T-helper 9 cell (primary cell): ENCODE results near the gene SKA3.
"Not testable (repeated sequence)": the region's sequence is repeated elsewhere in the genome, so short reads cannot be mapped to it uniquely, and the experiment has no call there.

ENCODE experiments used
- DNase-seq: peaks from one replicate; pipeline ENCODE4 v3.0.0-alpha.2; 2020

The SKA3 gene

GRCh38 chr13:21165606-21166005 is 10.7 kb downstream of the SKA3 start:
- DNase-seq = not testable (repeated sequence)

- DNase-seq = no peak
Measured at GRCh38 chr13:21164631-21165030, 11.7 kb downstream of the SKA3 start.

GRCh38 chr13:21152251-21152899 is 24.0 kb downstream of the SKA3 start:
- no peak for DNase-seq

- DNase-seq = no peak
Measured at GRCh38 chr13:21150013-21150412, 26.3 kb downstream of the SKA3 start.

DNA sequence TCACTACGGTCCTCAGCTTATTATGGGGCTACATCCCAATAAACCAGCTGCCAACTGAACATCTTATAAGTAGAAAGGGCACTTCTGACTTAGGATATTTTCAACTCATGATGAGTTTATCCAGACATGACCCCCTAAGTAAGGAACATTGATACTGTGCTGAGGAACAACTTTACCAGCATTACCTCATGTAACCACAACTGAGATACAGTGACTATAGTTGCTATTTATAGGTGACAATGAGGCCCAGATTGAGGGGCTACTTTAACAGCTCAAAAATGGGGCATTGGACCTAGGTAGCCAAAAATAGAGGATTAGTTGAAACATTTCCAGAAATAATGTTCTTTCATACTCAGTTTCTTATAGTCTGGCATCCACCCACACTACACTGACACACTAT is 26.8 kb downstream of the SKA3 start:
- no peak for DNase-seq

DNA sequence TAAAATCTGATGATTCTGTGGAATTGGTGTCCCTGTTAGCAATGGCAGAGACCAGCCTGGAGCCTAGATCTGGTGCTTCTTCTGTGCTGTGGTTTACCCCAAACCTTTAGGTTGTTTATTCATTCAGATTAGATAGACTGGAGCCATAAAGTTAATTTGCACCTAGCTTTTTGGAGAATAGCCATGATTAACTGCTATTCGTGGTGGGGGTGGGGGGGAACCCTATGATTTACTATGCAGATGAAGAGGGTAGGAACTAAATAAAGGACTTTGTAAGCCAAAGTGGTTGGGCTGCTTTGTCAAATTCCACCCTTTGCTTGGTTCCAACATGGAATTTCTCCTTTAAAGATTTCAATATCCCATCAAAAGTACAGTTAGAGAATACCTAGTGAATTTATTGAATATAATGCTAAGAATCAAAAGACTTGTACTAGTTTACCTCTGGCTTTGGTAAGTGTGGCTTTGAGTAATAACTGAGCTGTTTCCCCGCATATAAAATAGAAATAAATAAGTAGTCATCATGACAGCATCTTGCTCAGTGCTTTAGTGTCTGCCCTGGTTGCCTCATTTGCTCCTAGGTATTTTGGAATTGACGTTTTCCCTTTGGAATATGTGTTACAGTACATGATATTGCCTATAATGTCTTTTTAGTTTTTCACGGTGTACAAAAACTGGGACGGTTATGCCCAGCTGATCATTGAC is 27.6 kb downstream of the SKA3 start:
- DNase-seq = no peak

- DNase-seq = no peak
Measured at GRCh38 chr13:21147827-21148226, 28.5 kb downstream of the SKA3 start.

DNA sequence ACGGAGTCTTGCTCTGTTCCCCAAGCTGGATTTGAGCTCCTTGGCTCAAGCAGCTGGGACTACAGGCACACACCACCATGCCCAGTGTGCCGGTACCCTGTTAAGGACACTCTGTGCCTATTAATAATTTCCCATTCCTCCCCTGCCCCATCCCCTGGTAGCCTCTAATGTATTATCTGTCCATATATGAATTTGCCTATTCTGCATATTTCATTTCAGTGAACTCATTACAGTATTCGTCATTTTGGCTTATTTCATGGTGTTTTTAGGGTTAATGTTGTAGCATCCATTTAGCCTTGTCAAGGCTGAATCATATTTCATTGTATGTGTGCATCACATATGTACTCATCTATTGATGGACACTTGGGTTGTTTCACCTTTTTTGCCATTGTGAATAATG is 33.6 kb downstream of the SKA3 start:
- DNase-seq = no peak

DNA sequence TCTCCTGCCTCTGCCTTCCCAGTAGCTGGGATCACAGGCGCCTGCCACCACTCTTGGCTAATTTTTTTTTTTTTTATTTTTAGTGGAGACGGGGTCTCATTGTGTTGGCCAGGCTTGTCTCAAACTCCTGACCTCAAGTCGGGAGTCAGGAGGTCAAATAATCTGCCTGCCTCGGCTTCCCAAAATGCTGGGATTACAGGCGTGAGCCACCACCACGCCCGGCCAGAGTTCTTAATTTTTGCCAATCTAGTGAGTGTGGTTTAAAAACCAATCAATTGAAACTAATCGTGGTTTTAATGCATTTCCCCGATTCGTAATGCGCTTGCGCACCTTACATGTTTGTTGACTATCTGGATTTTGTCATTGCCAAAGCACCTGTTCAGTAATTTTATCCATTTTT is 37.0 kb downstream of the SKA3 start:
- DNase-seq = no peak

DNA sequence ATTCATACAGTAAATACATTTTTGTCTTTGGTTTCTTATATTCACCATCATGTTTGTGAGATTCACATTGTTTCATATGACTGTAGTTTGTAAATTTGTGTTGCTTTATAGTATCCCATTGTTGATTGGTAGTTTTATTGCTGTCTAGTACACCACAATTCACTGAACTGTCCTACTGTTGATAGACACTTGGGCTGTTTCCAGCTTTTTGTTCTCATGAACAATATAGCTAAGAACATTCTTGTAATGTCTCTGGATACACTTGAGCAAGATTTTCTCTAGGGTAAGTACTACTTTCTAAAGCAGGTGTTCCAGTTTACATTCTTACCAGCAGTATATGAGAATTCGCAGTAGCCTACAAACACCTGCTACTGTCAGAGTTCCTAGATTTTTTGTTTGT is 37.8 kb downstream of the SKA3 start:
- DNase-seq = no peak

- no peak for DNase-seq
Measured at GRCh38 chr13:21137696-21138095, 38.7 kb downstream of the SKA3 start.

DNA sequence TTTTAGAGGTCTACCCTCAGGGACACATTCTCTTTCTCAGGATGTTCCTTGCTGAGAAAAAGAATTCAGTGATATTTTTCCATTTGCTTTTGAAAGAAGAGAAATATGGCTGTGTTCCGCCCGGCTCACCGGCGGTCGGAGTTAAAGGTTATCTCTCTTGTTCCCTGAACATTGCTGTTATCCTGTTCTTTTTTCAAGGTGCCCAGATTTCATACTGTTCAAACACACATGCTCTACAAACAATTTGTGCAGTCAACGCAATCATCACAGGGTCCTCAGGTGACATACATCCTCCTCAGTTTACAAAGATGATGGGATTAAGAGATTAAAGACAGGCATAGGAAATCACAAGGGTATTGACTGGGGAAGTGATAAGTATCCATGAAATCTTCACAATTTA is 40.5 kb downstream of the SKA3 start:
- DNase-seq = not testable (repeated sequence)

- no peak for DNase-seq
Measured at GRCh38 chr13:21134475-21134874, 41.9 kb downstream of the SKA3 start.

- DNase-seq = no peak
Measured at GRCh38 chr13:21133077-21133476, 43.3 kb downstream of the SKA3 start.

GRCh38 chr13:21130116-21130515 is 46.2 kb downstream of the SKA3 start:
- DNase-seq = no peak

GRCh38 chr13:21124852-21125251 is 51.5 kb downstream of the SKA3 start:
- no peak for DNase-seq

DNA sequence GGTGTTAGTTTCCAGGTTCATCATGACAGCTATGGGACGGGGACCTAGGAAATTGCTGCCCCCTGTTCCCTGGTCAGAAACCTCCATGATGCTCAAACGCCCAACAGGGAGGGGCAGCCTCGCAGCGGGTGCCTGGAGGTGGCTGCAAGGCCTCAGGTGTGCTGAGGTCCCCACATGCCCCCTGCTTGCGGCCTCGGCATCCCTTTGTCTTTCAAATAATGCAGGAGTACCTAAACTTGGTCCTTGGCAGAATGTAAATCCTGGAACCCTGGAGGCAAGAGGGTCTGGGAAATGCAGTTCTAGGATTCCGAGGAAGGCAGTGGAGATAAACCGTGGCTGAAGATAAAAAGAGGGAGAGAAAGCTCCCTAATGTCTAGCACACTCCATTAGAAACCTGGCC is 52.4 kb downstream of the SKA3 start:
- no peak for DNase-seq

DNA sequence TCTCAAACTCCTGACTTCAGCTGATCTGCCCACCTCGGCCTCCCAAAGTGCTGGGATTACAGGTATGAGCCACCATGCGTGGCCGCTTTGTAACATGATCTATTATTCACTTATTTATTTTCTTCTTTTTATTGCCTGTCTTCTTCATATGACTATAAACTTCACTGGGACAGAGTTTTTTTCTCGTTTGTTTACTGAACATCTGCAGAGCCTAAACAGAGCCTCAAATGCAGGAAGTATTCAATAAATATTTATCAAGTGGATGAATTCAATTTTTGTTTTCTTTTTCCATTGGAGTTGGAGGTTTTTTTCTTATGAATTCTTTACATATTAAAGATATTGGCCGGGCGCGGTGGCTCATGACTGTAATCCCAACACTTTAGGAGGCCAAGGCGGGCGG is 54.7 kb downstream of the SKA3 start:
- no peak for DNase-seq

GRCh38 chr13:21120191-21120590 is 56.2 kb downstream of the SKA3 start:
- no peak for DNase-seq

- no peak for DNase-seq
Measured at GRCh38 chr13:21119526-21119925, 56.8 kb downstream of the SKA3 start.

DNA sequence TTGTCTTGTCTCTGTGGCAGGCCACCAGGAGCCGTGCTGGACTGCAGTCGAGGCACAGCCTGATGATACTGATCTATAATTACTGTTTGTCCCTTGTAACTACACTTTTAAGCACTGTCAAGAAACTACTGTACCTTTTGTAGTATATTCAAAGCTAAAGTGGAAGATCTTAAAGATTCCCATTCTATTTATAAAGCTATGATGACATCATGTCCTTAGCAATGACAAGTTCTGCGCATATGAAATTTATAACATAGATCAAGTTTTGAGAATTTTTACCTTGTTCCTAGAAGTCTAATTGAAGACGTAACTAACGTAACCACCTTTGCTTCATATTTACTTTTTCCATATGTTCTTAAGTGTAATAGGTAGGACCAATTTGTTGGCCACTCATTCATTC is 58.2 kb downstream of the SKA3 start:
- DNase-seq = no peak

- no peak for DNase-seq
Measured at GRCh38 chr13:21117104-21117809, 59.1 kb downstream of the SKA3 start.

DNA sequence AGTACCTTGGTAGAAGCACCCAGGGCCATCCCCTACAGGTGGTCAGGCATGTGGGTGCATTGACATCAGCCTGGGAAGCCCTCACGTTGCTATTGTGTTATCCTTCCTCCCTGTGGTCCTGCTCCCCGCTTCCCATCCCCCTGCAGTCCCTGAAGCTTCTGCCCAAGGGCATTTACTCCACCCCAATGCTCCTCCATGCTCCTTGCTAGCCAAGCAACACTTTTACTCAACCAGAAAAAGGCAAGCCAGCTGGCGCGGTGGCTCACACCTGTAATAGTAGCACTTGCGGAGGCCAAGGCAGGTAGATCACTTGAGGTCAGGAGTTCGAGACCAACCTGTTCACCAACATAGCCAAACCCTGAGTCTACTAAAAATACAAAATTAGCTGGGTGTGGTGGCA is 60.2 kb downstream of the SKA3 start:
- no peak for DNase-seq

DNA sequence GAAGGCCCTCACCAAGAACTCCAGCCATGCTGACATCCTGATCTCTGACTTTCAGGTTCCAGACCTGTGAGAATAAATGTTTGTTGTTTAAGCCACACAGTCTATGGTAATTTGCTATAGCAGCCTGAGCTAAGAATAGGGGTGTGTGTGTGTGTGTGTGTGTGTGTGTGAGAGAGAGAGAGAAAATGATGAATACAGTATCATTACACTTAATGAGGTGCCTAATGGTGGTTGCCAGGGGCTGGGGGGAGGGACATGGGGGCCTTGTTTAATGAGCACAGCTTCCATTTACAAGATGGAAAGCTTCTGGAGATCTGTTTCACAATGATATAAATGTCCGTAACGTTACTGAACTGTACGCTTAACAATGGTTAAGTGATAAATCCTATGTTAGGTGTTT is 61.1 kb downstream of the SKA3 start:
- no peak for DNase-seq
